SH-SY5Y (cell line): ENCODE data around the gene SEPSECS.

ENCODE experiments used
- GATA2 ChIP-seq: IDR thresholded peaks from 2 replicates; pipeline ENCODE4 v1.6.1; 2011; ENCODE audit warnings: mild to moderate bottlenecking, low read depth, low read length
- GATA3 ChIP-seq: IDR thresholded peaks from 2 replicates; pipeline ENCODE4 v1.6.1; 2011; ENCODE audit warnings: low read depth, mild to moderate bottlenecking, low read length, moderate library complexity

- no peak for TF ChIP-seq GATA3
- no peak for TF ChIP-seq GATA2
Observed at GRCh38 chr4:25162566-25162965, 2.3 kb upstream of the SEPSECS start.
